ENCODE results near the gene GJB1. TPM values are rescaled to one million over a fixed set of nuclear protein-coding genes. Genes with fewer than 3 reads are reported as not detected.
A peak's percentile ranks its signal among the peaks of the same experiment; 100 is the strongest.

GJB1 gene
- total and polyA plus RNA-seq, 2 experiments from 2014 or later, result 0.14 TPM; not detected in 1

DNA sequence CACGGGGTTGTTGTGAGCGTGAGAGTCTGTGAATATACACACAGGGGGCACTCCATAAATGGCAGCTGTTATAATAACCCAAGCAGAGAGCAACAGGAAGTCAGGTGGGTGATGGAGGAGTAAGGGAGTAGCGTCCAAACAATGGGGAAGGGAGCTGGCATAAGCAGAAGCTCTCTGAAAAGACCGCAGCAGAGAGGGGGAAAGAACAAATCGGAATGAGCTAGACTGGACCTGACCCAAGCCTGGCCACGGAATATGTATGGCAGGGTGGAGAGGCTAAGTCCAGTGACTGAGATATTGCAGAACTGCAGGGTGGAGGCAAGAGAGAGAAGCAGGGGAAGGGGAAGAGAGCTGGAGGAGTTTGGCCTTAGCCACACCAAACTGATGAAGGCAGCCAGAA, 6.5 kb upstream of the GJB1 start:
- H3F3A ChIP-seq (replicated peaks; ENCODE audit: low read depth), result no peaks in the 10 kb centered on the region
- no peaks in the 10 kb centered on the region for H3K36me3 ChIP-seq (ENCODE audit: insufficient read depth)
- H3K9me2 ChIP-seq (ENCODE audit: insufficient read depth), result no peaks in the 10 kb centered on the region
- no peak overlapping the region for H3K4me3 ChIP-seq
- peak; percentile 39; the same call in 2 of the 3 replicates for ATAC-seq
- Mint-ChIP-seq H3K4me1 (peaks cover 28% of the 10 kb centered on the region), H3K27me3 (ENCODE audit: insufficient read depth, low read depth, poor library complexity) (no peaks in the 10 kb centered on the region), H3K36me3 (ENCODE audit: low read depth) (no peaks in the 10 kb centered on the region), H3K27ac (peak overlapping the region; percentile 60), H3K9me3 (no peaks in the 10 kb centered on the region; the same call in 2 of the 3 replicates), H3K4me3 (no peak overlapping the region)
- H3K27ac ChIP-seq (ENCODE audit: low read depth), result no peak overlapping the region
- no peak overlapping the region for H3K4me2 ChIP-seq
- peaks cover 7% of the 10 kb centered on the region; the same call in 1 of the 2 replicates for H3K4me1 ChIP-seq (ENCODE audit: insufficient read depth)
- H3K27me3 ChIP-seq (ENCODE audit: insufficient read depth), result no peaks in the 10 kb centered on the region
- H2AFZ ChIP-seq, result peak overlapping the region; percentile 90; the same call in 1 of the 2 replicates
- no peaks in the 10 kb centered on the region for H3K79me2 ChIP-seq (replicated peaks; ENCODE audit: insufficient read depth)
- TF ChIP-seq, protein P1, sequence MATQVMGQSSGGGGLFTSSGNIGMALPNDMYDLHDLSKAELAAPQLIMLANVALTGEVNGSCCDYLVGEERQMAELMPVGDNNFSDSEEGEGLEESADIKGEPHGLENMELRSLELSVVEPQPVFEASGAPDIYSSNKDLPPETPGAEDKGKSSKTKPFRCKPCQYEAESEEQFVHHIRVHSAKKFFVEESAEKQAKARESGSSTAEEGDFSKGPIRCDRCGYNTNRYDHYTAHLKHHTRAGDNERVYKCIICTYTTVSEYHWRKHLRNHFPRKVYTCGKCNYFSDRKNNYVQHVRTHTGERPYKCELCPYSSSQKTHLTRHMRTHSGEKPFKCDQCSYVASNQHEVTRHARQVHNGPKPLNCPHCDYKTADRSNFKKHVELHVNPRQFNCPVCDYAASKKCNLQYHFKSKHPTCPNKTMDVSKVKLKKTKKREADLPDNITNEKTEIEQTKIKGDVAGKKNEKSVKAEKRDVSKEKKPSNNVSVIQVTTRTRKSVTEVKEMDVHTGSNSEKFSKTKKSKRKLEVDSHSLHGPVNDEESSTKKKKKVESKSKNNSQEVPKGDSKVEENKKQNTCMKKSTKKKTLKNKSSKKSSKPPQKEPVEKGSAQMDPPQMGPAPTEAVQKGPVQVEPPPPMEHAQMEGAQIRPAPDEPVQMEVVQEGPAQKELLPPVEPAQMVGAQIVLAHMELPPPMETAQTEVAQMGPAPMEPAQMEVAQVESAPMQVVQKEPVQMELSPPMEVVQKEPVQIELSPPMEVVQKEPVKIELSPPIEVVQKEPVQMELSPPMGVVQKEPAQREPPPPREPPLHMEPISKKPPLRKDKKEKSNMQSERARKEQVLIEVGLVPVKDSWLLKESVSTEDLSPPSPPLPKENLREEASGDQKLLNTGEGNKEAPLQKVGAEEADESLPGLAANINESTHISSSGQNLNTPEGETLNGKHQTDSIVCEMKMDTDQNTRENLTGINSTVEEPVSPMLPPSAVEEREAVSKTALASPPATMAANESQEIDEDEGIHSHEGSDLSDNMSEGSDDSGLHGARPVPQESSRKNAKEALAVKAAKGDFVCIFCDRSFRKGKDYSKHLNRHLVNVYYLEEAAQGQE (IDR thresholded peaks at IDR 0.05; ENCODE audit: unreplicated experiment), result no peak
- TF ChIP-seq, protein P2, sequence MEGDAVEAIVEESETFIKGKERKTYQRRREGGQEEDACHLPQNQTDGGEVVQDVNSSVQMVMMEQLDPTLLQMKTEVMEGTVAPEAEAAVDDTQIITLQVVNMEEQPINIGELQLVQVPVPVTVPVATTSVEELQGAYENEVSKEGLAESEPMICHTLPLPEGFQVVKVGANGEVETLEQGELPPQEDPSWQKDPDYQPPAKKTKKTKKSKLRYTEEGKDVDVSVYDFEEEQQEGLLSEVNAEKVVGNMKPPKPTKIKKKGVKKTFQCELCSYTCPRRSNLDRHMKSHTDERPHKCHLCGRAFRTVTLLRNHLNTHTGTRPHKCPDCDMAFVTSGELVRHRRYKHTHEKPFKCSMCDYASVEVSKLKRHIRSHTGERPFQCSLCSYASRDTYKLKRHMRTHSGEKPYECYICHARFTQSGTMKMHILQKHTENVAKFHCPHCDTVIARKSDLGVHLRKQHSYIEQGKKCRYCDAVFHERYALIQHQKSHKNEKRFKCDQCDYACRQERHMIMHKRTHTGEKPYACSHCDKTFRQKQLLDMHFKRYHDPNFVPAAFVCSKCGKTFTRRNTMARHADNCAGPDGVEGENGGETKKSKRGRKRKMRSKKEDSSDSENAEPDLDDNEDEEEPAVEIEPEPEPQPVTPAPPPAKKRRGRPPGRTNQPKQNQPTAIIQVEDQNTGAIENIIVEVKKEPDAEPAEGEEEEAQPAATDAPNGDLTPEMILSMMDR (conservative IDR thresholded peaks at IDR 0.05; ENCODE audit: low read depth in 2 of 2), result no peak
- TF ChIP-seq CREB1 (CRISPR knock-in tag; IDR thresholded peaks at IDR 0.05; ENCODE audit: low read depth) (no peak), JUNB (IDR thresholded peaks at IDR 0.05; ENCODE audit: unreplicated experiment) (no peak), EZH2phosphoT487 (IDR thresholded peaks at IDR 0.05; ENCODE audit: unreplicated experiment) (no peak), EZH2 (IDR thresholded peaks at IDR 0.05; ENCODE audit: low read depth, unreplicated experiment) (no peak)
- TF ChIP-seq, protein P3, sequence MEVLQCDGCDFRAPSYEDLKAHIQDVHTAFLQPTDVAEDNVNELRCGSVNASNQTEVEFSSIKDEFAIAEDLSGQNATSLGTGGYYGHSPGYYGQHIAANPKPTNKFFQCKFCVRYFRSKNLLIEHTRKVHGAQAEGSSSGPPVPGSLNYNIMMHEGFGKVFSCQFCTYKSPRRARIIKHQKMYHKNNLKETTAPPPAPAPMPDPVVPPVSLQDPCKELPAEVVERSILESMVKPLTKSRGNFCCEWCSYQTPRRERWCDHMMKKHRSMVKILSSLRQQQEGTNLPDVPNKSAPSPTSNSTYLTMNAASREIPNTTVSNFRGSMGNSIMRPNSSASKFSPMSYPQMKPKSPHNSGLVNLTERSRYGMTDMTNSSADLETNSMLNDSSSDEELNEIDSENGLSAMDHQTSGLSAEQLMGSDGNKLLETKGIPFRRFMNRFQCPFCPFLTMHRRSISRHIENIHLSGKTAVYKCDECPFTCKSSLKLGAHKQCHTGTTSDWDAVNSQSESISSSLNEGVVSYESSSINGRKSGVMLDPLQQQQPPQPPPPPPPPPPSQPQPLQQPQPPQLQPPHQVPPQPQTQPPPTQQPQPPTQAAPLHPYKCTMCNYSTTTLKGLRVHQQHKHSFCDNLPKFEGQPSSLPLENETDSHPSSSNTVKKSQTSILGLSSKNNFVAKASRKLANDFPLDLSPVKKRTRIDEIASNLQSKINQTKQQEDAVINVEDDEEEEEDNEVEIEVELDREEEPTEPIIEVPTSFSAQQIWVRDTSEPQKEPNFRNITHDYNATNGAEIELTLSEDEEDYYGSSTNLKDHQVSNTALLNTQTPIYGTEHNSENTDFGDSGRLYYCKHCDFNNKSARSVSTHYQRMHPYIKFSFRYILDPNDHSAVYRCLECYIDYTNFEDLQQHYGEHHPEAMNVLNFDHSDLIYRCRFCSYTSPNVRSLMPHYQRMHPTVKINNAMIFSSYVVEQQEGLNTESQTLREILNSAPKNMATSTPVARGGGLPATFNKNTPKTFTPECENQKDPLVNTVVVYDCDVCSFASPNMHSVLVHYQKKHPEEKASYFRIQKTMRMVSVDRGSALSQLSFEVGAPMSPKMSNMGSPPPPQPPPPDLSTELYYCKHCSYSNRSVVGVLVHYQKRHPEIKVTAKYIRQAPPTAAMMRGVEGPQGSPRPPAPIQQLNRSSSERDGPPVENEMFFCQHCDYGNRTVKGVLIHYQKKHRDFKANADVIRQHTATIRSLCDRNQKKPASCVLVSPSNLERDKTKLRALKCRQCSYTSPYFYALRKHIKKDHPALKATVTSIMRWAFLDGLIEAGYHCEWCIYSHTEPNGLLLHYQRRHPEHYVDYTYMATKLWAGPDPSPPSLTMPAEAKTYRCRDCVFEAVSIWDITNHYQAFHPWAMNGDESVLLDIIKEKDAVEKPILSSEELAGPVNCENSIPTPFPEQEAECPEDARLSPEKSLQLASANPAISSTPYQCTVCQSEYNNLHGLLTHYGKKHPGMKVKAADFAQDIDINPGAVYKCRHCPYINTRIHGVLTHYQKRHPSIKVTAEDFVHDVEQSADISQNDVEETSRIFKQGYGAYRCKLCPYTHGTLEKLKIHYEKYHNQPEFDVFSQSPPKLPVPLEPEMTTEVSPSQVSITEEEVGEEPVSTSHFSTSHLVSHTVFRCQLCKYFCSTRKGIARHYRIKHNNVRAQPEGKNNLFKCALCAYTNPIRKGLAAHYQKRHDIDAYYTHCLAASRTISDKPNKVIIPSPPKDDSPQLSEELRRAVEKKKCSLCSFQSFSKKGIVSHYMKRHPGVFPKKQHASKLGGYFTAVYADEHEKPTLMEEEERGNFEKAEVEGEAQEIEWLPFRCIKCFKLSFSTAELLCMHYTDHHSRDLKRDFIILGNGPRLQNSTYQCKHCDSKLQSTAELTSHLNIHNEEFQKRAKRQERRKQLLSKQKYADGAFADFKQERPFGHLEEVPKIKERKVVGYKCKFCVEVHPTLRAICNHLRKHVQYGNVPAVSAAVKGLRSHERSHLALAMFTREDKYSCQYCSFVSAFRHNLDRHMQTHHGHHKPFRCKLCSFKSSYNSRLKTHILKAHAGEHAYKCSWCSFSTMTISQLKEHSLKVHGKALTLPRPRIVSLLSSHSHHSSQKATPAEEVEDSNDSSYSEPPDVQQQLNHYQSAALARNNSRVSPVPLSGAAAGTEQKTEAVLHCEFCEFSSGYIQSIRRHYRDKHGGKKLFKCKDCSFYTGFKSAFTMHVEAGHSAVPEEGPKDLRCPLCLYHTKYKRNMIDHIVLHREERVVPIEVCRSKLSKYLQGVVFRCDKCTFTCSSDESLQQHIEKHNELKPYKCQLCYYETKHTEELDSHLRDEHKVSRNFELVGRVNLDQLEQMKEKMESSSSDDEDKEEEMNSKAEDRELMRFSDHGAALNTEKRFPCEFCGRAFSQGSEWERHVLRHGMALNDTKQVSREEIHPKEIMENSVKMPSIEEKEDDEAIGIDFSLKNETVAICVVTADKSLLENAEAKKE (CRISPR knock-in tag; IDR thresholded peaks at IDR 0.05), result no peak
- no peak for DNase-seq (ENCODE audit: low spot score)
- H4K20me1 ChIP-seq (replicated peaks; ENCODE audit: insufficient read depth), result no peaks in the 10 kb centered on the region
